GM18867 (cell line): ENCODE measurements around the gene KIFC1.
"Not testable (repeated sequence)": the region's sequence is repeated elsewhere in the genome, so short reads cannot be mapped to it uniquely, and the experiment has no call there.

Source experiments
- ATAC-seq: cut with Tn5 transposase; IDR thresholded peaks from one replicate; pipeline ENCODE4 v1.9.1; 2021; ENCODE audit warnings: mild to moderate bottlenecking, moderate library complexity; ENCODE audit not compliant: unreplicated experiment

KIFC1 gene

GRCh38 chr6:33373960-33374910 is 17.4 kb upstream of the KIFC1 start:
- no peak for ATAC-seq

GRCh38 chr6:33375143-33375671 is 16.4 kb upstream of the KIFC1 start:
- ATAC-seq = no peak

GRCh38 chr6:33377171-33377570 is 14.5 kb upstream of the KIFC1 start:
- no peak for ATAC-seq

- not testable (repeated sequence) for ATAC-seq
Measured at GRCh38 chr6:33379184-33379583, 12.4 kb upstream of the KIFC1 start.

GRCh38 chr6:33380272-33380981 is 11.2 kb upstream of the KIFC1 start:
- no peak for ATAC-seq

- no peak for ATAC-seq
Measured at GRCh38 chr6:33383427-33384185, 8.0 kb upstream of the KIFC1 start.

GRCh38 chr6:33384581-33385020 is 7.0 kb upstream of the KIFC1 start:
- no peak for ATAC-seq

GRCh38 chr6:33390173-33390572 is 1.4 kb upstream of the KIFC1 start:
- no peak for ATAC-seq

GRCh38 chr6:33390767-33391277 is 801 bp upstream of the KIFC1 start:
- ATAC-seq = no peak

GRCh38 chr6:33391922-33392594 is 435 bp downstream of the KIFC1 start:
- peak; percentile 15 for ATAC-seq

- no peak for ATAC-seq
Measured at GRCh38 chr6:33392595-33392948, 949 bp downstream of the KIFC1 start.

- ATAC-seq = no peak
Measured at GRCh38 chr6:33392979-33393378, 1.4 kb downstream of the KIFC1 start.

- no peak for ATAC-seq
Measured at GRCh38 chr6:33397541-33397940, 5.9 kb downstream of the KIFC1 start.

- not testable (repeated sequence) for ATAC-seq
Measured at GRCh38 chr6:33398601-33399000, 7.0 kb downstream of the KIFC1 start.

- not testable (repeated sequence) for ATAC-seq
Measured at GRCh38 chr6:33399881-33400280, 8.3 kb downstream of the KIFC1 start.

GRCh38 chr6:33404884-33405283 is 13.3 kb downstream of the KIFC1 start:
- ATAC-seq = no peak

- ATAC-seq = no peak
Measured at GRCh38 chr6:33405386-33405940, 13.8 kb downstream of the KIFC1 start.

- ATAC-seq = no peak
Measured at GRCh38 chr6:33406126-33406525, 14.5 kb downstream of the KIFC1 start.

GRCh38 chr6:33407132-33407718 is 15.6 kb downstream of the KIFC1 start:
- no peak for ATAC-seq
